Measurements from ENCODE around the gene MITD1.
A peak's percentile ranks its signal among the peaks of the same experiment; 100 is the strongest.

GRCh38 chr2:99140860-99141109 lies 40.1 kb downstream of the MITD1 start:
- TF ChIP-seq CTCF (IDR thresholded peaks at IDR 0.05) (peak in 1 of 6 experiments; percentile 11), POLR2A (IDR thresholded peaks at IDR 0.05) (peak in 1 of 2 donors; percentile 66)

Data from adrenal gland (tissue), 5 donors.